Upper lobe of left lung (tissue), 6 donors: ENCODE measurements around the gene ART1. TPM values are rescaled to one million over a fixed set of nuclear protein-coding genes. Genes with fewer than 3 reads are reported as not detected.

ENCODE experiments used
- ATAC-seq, 2 donors: fragments of 200-7000 bp; cut with Tn5 transposase; one replicate each; pipeline ENCODE4 v1.9.1; 2022; ENCODE audit warnings: mild to moderate bottlenecking in 2 of 2, moderate library complexity in 2 of 2; ENCODE audit not compliant: low FRiP score in 2 of 2
- DNase-seq, 2 donors: peaks; one replicate each; pipeline ENCODE4 v3.0.0-alpha.2; 2019 to 2020
- H3K27ac ChIP-seq, 4 donors: fragments of 200-600 bp; sonication (generic); one replicate each; pipeline ENCODE4 v1.5.1; 2016 to 2019
- H3K27me3 ChIP-seq, 4 donors: fragments of 200-600 bp; sonication (generic); one replicate each; pipeline ENCODE4 v1.5.1; 2017 to 2019
- H3K36me3 ChIP-seq, 4 donors: fragments of 200-600 bp; sonication (generic); one replicate each; pipeline ENCODE4 v1.5.1; 2016 to 2019
- H3K4me1 ChIP-seq, 4 donors: fragments of 200-600 bp; sonication (generic); one replicate each; pipeline ENCODE4 v1.5.1; 2018 to 2019
- H3K4me3 ChIP-seq, 4 donors: fragments of 200-600 bp; sonication (generic); one replicate each; pipeline ENCODE4 v1.5.1; 2017 to 2019; ENCODE audit warnings: mild to moderate bottlenecking in 2 of 4, moderate library complexity in 1 of 4
- H3K9me3 ChIP-seq, 4 donors: fragments of 200-600 bp; sonication (generic); one replicate each; pipeline ENCODE4 v1.5.1; 2018 to 2019
- CTCF ChIP-seq, 6 experiments: fragments of 450-650 bp in 4 of 6; fragments of 200-600 bp in 2 of 6; sonication (generic) in 2 of 6; IDR thresholded peaks; one replicate each; pipeline ENCODE4 v1.5.1; 2016 to 2019; ENCODE audit warnings: antibody characterized with exemption in 6 of 6
- EP300 ChIP-seq, 4 donors: sonication (generic); formaldehyde crosslinking; IDR thresholded peaks; one replicate each; pipeline ENCODE4 v1.5.1; 2017; ENCODE audit warnings: antibody characterized with exemption in 4 of 4, control low read depth in 2 of 4
- POLR2A ChIP-seq, 4 donors: fragments of 450-650 bp; IDR thresholded peaks; one replicate each; pipeline ENCODE4 v1.5.1; 2016 to 2017; ENCODE audit warnings: antibody characterized with exemption in 4 of 4, mild to moderate bottlenecking in 2 of 4
- POLR2AphosphoS5 ChIP-seq, 2 donors: sonication (generic); formaldehyde crosslinking; IDR thresholded peaks; one replicate each; pipeline ENCODE4 v1.5.1; 2017; ENCODE audit warnings: antibody characterized with exemption in 2 of 2
- WGBS, 2 donors: methylation state at CpG; one replicate each; pipeline ENCODE4 v1.1.5; 2017 to 2018; 5-methylcytosine and 5-hydroxymethylcytosine counted together
- total RNA-seq, 6 donors: library from RNA; depleted of rRNA in 4 of 6; stranded (reverse); fragments of >200 nt in 4 of 6; gene quantifications; one replicate each; pipeline versions ENCODE4 v1.1.0 to v1.2.1, GENCODE V29; 2016 to 2021
- donor health status: DM: no; HTN: no; CAD: no; lungs with moderate emphysema.
- donor health status: DM: no; HTN: yes; CAD: no; lungs with severe emphysema.

ART1 gene
- total RNA-seq, 6 donors from 2014 or later, result 0.61 to 1.9 (median 1.2) TPM; not detected in 2

GRCh38 chr11:3700410-3700809 lies 55.5 kb downstream of the ART1 start:
- 89 to 98% methylated on average over 2 of the region's 2 CpGs for WGBS, 2 donors
- Histone ChIP-seq H3K4me1 (no peaks in the 10 kb centered on the region), H3K36me3 (peaks cover 60 to 98% (median 78%) of the 10 kb centered on the region in 4 donors), H3K9me3 (no peaks in the 10 kb centered on the region), H3K4me3 (no peak overlapping the region), H3K27ac (no peak overlapping the region), H3K27me3 (no peaks in the 10 kb centered on the region)
- TF ChIP-seq CTCF (IDR thresholded peaks at IDR 0.05) (no peak), POLR2AphosphoS5 (IDR thresholded peaks at IDR 0.05) (no peak), POLR2A (IDR thresholded peaks at IDR 0.05) (no peak), EP300 (IDR thresholded peaks at IDR 0.05) (no peak)
- DNase-seq (no peak), ATAC-seq (no peak)

DNA sequence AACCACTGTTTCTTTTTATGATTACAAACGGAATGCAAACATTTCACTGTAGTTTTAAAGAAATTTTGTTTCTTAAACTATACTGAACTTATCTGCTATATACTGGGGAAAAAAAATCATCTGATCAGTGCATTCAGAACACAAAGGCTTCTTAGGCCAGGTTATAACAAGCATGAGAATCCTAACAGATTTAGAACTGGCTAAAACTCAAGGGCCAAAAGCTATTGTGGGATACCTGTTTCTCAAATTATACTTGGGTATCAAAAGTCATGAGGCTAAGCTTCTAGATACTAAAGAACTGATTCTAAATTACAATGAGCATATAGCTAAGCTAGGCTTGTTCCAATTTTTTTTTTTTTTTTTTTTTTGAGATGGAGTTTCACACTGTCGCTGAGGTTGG lies 56.0 kb downstream of the ART1 start:
- no peak for ATAC-seq
- WGBS, 2 donors, result 84 to 96% methylated on average over 2 of the region's 2 CpGs

GRCh38 chr11:3703383-3703782 lies 58.5 kb downstream of the ART1 start:
- Histone ChIP-seq H3K9me3 (no peaks in the 10 kb centered on the region), H3K36me3 (peaks cover 36 to 91% (median 68%) of the 10 kb centered on the region in 4 donors), H3K4me1 (no peaks in the 10 kb centered on the region), H3K4me3 (no peak overlapping the region), H3K27me3 (no peaks in the 10 kb centered on the region), H3K27ac (no peak overlapping the region)
- WGBS, 2 donors, result 85 to 91% methylated on average over 3 of the region's 3 CpGs
- no peak for ATAC-seq
- TF ChIP-seq CTCF (IDR thresholded peaks at IDR 0.05) (no peak), EP300 (IDR thresholded peaks at IDR 0.05) (no peak), POLR2A (IDR thresholded peaks at IDR 0.05) (no peak)
- DNase-seq, result no peak

More for the DNA sequence above, 56.0 kb downstream of the ART1 start:
- no peak for DNase-seq
- Histone ChIP-seq H3K27me3 (no peaks in the 10 kb centered on the region), H3K4me3 (no peak overlapping the region), H3K36me3 (peaks cover 55 to 98% (median 77%) of the 10 kb centered on the region in 4 donors), H3K9me3 (no peaks in the 10 kb centered on the region), H3K4me1 (no peaks in the 10 kb centered on the region), H3K27ac (no peak overlapping the region)
- TF ChIP-seq POLR2AphosphoS5 (IDR thresholded peaks at IDR 0.05) (no peak), CTCF (IDR thresholded peaks at IDR 0.05) (no peak), POLR2A (IDR thresholded peaks at IDR 0.05) (no peak), EP300 (IDR thresholded peaks at IDR 0.05) (no peak)

- Histone ChIP-seq H3K36me3 (peaks cover 22 to 87% (median 46%) of the 10 kb centered on the region in 4 donors), H3K9me3 (no peaks in the 10 kb centered on the region), H3K27ac (no peak overlapping the region), H3K27me3 (no peaks in the 10 kb centered on the region), H3K4me1 (peaks cover 0 to 6% (median 1%) of the 10 kb centered on the region in 4 donors), H3K4me3 (no peak overlapping the region)
- ATAC-seq (no peak), DNase-seq (no peak)
- TF ChIP-seq EP300 (IDR thresholded peaks at IDR 0.05) (no peak), POLR2AphosphoS5 (IDR thresholded peaks at IDR 0.05) (no peak), POLR2A (IDR thresholded peaks at IDR 0.05) (no peak), CTCF (IDR thresholded peaks at IDR 0.05) (no peak)
- WGBS, 2 donors, result 93 to 96% methylated on average over 2 of the region's 2 CpGs
These were observed 62.2 kb downstream of the ART1 start for GRCh38 chr11:3707176-3707575.

GRCh38 chr11:3709977-3710376 lies 65.0 kb downstream of the ART1 start:
- WGBS, 2 donors, result 60 to 72% methylated on average over 1 of the region's 1 CpG
- TF ChIP-seq POLR2AphosphoS5 (IDR thresholded peaks at IDR 0.05) (no peak), EP300 (IDR thresholded peaks at IDR 0.05) (no peak), POLR2A (IDR thresholded peaks at IDR 0.05) (no peak), CTCF (IDR thresholded peaks at IDR 0.05) (no peak)
- no peaks in the 10 kb centered on the region for H3K27me3 ChIP-seq
- H3K4me3 ChIP-seq, result no peak overlapping the region
- H3K9me3 ChIP-seq, result no peaks in the 10 kb centered on the region
- DNase-seq (no peak), ATAC-seq (no peak)
- H3K4me1 ChIP-seq, result peaks cover 0 to 6% (median 1%) of the 10 kb centered on the region in 4 donors
- peaks cover 18 to 87% (median 43%) of the 10 kb centered on the region in 4 donors for H3K36me3 ChIP-seq
- H3K27ac ChIP-seq, result no peak overlapping the region
